ENCODE measurements around the gene PATJ. TPM values are rescaled to one million over a fixed set of nuclear protein-coding genes. Genes with fewer than 3 reads are reported as not detected.
A peak's percentile ranks its signal among the peaks of the same experiment; 100 is the strongest.
"Not testable (repeated sequence)": the region's sequence is repeated elsewhere in the genome, so short reads cannot be mapped to it uniquely, and the experiment has no call there.

PATJ gene
- total RNA-seq, 1 donor from 2014 or later: 46.2 TPM

DNA sequence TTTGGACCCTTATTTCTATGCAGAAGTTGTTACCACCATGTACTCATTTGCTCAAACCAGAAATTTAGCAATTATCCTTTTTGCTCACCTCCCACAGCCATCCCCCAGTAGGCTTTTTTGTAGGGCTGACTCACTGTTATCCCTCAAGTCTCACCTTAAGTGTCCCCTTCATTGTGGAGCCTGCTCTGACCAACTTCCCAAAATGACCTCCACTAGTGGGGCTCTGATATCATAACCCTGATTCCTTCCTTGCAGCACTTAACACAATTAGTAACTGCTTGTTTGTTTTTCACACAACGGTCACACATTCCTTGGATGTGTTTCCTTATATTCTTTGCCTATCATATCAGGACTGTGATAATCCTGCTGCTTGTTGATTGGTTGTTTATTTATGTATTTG, 76.7 kb downstream of the PATJ start:
- no peak for DNase-seq

DNA sequence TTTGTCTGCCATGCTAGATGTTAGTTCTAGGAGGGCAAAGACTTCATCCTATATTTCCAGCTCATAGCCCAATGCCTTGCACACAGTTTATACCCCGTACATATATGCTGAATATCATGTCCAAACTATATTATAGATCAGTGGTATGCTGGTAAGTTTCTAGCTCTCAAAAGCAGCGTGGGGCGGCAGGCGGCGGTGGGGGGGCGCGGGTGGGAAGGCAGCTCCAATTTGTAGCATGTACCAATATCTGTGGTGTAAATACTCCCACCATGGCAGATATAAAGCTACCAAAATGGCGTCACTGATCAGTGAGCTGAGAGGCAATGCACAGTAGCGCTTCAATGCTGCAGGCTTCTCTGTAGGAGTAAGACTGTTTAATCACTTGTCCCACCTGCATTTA, 77.1 kb downstream of the PATJ start:
- no peak for DNase-seq

DNA sequence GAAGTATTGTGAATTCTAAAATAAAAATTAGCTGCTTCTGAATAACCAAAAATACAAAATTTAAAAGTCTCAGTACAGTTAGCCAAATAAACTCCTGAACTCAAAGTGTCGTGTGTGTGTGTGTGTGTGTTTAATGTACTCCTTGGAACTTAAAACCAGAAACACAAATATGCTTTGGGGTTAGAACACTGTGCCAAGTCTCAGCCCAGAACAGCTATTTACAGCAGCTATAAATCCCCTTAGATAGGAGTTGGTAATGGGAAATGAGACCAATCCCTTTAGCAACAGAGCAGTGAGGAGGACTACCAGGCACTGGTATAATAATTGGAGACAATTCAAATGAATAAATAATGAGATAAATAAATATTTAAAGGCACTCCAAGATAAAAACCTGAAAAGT, 83.1 kb downstream of the PATJ start:
- DNase-seq: peak; percentile 32

DNA sequence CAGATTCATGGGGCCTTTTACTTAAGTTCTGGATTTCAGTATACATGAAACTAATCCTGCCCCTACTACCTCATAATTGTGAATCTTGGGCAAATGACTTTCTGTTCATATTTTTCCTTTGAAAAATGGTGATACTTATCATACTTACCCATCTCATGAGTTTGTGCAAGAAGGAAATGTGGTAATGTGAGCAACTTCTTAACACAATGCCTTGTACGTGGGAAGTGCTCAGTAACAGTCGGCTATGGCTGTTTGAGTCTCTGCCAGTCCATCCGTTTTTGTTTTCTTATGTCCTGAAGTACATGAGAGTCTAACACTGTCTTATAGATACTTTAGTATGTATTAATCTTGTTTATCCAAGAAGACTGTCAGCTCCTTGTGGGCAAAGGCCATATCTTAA, 86.5 kb downstream of the PATJ start:
- DNase-seq: no peak

DNA sequence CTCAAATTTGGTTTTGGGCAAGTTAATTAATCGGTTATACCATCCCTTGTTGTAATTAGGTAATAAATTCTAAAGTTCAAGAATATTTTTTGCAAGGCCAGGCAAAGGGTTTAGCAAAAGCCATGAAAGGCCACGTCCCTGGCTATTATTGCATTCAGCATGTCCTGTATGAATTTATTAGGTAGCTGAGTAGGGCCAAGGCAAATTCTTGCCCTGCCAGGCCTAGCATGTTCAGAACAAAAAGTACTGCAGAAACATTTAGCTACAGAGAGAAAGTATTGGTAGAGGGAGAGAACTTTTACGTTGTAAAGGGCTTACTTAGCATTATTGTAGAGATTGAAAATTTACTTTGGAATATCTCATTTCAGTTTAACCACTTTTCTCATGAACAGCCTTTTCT, 94.4 kb downstream of the PATJ start:
- no peak for DNase-seq

DNA sequence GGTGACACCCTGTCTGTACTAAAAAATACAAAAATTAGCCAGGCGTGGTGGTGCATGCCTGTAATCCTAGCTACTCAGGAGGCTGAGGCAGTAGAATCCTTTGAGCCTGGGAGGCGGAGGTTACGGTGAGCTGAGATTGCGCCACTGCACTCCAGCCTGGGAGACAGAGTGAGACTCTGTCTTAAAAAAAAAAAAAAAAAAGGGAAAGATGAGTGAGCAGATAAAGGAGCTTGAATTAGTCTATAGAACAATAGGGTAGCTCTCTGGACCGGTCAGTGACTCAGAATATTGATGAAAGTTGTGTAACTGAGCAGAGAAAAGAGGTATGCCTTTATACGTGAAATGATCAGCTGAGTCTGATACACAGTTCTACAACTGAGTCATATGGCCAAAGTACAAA, 95.3 kb downstream of the PATJ start:
- not testable (repeated sequence) for DNase-seq

DNA sequence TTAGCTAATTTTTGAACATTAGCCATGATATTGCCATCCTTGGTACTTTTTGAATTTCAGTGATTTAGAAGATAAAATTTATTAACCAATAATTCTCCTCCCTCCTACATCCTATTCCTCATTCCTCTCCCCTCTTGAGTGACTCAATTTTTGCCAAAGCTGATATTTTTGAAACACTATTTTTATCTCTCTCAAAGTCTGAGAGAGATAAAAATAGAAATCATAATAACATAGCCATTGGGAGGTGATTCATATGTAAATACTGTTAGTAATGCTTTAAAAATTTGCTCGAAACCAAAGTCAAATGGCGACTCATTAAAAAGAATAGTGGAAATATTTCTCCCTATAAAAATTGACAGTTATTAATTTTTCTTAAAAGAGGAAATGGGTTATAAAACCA, 97.4 kb downstream of the PATJ start:
- DNase-seq: no peak

DNA sequence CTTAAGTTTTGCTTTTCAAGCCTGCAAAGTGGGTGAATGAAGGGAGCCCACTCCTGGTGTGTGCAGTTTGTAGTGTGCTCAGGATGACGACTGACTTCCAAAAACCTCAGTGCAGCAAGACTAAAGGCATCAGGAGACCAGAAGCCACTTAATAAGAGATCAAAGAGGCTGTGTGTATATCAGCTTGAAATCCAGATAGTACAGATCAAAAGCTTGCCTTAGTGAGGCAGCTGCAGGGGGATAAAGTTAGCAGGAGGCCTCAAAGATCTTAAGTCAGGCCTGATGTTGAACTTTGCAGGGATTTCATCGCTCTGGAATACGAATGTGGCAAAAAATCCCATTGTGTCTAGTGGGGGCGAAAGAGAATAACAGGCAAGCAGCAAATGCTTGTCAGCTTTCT, 99.8 kb downstream of the PATJ start:
- peak; percentile 35 for DNase-seq

DNA sequence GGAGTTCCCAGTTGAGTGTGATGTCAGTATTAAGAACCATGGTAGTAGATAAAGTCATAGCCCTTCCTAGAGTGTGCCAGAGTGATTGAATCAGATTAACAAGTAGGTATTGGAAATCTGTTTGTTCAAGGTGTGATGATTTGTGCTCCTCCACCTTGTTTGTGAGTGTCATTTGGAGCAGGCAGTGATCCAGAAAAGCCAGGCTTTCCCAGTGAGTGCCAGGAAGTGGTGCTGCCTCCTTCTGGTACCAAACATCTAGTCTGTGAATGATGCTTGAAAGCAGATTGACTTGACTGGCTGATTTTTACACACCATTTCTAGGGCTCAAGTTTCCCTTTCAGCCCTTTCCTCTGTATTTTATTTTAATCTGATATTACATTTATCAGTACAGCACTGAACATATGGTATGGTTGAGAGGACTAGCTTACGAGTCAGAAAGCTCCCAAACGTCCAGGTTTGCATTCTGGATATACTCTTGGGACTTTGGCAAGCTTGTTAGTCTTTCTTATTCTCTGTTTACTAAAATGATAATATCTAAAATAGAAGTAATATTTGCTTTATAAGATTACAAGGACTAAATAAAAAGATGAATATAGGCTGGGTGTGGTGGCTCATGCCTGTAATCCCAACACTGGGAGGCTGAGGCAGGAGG, 100.7 kb downstream of the PATJ start:
- no peak for DNase-seq

DNA sequence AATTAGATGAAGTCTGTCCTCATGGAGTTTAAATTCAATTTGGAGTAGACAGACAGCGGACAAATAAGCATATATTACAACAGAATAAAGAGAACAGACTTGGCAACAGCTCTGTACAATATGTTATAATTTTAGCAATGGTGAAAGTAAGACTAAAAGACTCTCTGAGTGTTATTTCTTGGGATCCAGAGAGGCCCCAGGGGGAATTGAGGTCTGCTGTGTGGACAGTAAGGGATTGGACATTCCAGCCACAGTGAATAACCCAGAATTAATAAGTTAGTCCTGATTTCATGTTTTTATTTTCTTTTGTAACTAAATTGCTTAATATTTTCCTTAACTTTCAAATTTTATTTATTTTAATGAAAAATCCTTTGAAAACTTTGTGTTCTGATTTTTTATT, 101.7 kb downstream of the PATJ start:
- DNase-seq: no peak

DNA sequence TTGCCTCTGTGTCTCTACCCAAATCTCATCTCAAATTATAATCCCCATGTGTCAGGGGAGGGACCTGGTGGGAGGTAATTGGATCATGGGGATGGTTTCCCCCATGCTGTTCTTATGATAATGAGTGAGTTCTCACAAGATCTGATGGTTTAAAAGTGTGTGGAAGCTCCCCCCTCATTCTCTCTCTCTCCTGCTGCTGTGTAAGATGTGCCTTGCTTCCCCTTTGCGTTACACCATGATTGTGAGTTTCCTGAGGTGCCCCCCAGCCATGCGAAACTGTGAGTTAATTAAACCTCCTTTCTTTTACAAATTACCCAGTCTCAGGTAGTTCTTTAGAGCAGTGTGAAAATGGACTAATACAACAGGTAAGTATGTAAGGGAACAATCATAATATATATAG, 102.4 kb downstream of the PATJ start:
- DNase-seq: not testable (repeated sequence)

DNA sequence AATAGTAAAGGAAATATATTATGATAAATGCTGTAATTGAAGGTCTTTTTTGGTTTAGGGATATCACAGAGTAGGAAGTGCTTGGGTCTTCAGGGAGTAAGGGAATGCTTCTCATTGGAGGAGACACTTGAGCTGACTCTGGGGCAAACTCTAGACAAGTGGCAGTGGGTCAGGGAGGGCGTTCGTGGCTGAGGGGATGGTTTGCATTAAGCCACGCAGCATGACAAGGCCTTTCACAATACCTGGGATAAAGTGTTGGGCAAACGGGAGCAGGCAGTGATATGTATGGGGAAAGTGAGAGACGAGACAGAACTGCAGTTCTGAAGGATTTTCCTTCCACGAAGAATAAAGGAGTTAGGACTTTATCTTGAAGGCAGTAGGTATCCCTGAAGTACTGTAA, 109.0 kb downstream of the PATJ start:
- DNase-seq: no peak

DNA sequence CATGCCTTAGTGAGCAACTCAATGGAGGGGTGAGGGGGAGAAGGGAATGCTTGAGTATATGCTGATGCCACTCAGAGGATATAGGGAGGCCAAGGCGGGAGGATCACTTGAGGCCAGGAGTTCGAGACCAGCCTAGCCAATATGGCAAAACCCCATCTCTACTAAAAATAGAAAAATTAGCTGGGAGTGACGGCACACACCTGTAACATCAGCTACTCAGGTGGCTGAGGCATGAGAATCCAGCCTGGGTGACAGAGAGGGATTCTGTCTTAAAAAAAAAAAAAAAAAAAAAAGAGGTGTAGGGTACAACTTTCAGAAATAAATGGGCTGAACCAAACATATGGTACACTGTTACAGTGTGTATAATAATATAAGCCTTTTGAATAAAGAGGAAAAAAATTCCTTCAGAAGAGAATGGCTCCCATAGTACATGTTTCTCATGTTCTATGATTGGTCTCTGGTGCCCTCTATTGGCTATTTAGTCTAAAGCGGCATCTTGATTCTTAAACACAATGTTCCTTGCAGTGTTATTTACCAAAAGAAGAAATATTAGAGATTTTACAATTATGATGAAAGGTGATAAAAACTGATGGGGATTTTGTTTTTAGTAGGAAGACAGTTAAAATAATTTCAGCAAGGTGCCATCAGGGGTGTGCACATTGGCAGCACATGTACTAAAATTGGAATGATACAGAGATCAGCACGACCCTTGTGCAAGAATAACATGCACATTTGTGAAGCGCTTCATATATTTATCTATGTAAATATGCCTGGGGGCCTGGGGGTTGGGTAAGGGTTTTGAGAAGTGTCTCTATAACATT, 109.8 kb downstream of the PATJ start:
- peak; percentile 91 for DNase-seq

DNA sequence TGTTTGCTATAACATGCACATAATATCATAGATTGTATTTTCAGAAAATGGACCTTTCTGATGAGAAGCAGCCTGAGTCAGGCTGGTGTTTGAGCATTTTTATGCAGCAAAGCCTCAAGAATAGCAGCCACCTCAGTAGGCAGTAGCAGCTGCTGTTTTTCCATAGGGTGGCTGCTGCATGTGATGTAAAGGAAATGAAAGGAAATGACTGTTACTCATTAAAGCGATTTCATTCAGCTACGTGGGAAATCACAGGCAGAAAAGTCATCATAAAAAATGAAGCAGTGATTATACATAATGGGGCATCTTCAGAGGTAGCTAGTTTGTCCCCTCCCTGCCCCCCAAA, 110.4 kb downstream of the PATJ start:
- no peak for DNase-seq

DNA sequence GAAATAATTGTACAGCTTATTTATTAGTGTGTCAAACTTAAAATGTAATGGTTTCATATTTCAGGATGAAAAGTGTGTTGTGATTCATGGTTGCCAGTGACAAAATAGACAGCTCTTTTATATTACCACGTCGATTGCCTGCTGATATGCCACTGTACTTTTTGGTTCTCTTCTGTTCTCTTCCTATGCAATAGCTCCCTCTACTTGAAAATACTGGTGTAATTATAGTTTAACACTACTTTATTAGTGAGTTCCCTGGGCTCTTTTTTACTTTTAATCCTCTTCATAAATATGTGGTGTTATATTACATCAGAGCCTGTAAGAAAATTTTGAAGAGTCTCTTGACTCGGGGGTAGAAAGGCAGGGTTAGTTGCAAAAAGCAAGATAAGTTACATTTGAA, 111.3 kb downstream of the PATJ start:
- DNase-seq: peak; percentile 70

DNA sequence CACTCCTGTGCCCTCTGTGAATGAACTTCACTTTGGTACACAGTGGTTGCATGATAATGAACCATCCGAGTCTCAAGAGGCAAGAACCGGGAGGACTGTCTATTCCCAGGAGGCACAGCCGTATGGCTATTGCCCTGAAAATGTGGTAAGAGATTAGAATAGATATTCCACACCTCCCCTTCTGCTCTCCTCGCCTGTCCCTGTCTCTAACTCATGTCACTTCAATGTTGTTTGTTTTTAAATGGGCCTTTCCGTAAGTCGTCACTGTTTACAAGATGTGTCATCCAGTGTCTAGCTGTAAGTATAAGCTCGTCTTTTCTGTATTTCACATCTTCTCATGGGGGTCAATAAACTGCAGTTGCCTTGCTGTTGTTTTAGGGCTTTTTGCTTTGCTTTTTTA, 122.2 kb downstream of the PATJ start:
- no peak for DNase-seq

DNA sequence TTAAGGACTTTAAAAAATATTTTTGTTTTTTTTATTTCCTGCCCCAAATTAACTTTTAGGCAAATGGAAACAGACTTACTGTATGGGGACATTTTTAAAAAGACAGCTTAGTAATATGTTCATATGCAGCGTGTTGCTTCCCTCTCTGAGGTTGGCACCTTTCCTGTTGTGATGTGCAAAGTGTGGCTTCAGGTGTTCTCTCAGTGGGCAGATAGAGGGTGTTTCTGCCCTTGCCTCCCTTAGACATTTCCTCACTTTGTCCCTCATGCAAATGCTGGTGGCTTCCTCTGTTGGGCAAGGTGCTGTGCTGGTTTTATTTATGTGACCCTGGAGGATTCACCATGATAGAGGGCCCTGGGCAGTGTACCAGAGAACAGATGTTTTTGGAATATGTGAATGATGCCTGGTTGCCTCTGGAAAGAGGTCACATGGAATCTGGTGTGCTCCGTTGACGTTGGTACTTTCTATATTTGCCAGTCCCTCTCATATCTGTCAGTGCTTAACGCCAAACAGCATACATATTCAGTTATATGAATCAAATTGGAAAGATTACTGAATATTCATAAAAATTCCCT, 123.5 kb downstream of the PATJ start:
- DNase-seq: no peak

DNA sequence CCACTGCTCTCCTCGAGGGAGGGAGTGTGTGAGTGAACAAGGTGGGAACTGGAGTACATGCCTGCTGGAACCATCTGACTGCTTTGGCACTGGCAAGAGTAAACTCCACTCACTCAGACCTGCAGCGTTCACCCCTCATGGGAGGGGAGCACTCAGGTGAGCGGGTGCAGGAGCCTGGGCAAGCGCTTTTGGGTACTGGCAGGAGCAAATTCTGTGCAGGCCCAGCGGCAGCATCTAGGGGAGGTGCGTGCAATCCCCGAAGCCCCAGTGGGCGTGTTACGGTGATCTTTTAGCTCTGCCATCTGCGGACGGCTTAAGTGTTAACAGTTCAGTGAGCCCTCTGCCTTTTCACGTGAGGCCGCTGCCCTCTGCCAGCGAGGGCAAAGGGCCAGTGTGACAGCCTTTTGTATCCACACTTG, 127.4 kb downstream of the PATJ start:
- DNase-seq: no peak

DNA sequence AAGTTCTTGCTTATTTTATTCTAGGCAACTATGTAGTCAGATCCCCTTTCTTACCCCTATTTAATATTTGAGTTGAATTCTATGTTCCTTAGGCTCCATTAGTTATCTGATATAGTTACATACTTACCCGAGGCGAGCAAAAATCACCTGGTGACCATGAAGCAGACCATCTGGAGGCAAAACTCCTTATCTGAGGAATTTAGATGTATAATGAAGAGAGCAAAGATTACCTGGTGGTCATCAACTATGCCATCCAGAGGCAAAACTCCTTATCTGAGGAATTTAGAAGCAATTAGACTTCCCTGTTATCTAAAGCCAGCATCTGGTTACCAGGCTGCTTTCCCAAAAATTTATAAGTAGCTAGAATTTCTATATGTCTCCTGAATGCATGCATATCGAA, 129.9 kb downstream of the PATJ start:
- no peak for DNase-seq

DNA sequence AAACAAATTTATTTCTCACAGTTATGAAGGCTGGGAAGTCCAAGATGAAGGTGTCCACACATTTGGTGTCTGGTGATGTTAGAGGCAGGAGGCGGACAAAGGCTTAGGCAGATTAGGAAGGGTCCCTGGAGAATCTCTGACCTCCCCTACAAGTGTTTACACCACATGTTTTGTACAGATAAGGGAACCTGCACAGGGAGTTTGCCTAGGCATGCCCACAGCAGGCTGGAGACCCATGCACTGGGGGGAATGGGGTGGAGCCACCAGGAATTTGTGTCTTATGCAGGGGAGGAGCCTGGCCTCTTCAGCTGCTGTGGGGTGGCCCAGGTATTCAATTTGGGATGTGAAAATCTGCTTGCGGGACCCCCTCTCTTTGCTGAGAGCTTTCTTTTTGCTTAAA, 131.3 kb downstream of the PATJ start:
- no peak for DNase-seq

DNA sequence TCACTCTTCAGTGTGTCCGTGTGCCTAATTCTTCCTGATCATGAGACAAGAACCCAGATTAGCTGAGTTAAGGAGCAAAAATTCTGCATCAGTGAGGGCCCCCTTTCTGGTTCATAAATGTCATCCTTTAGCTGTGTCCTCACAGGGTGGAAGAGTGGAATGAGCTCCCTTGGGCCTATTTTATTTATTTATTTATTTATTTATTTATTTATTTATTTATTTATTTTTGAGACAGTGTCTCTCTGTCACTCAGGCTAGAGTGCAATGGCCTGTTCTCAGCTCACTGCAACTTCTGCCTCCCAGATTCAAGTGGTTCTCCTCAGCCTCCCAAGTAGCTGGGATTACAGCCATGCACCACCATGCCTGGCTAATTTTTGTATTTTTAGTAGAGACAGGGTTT, 131.7 kb downstream of the PATJ start:
- DNase-seq: no peak

DNA sequence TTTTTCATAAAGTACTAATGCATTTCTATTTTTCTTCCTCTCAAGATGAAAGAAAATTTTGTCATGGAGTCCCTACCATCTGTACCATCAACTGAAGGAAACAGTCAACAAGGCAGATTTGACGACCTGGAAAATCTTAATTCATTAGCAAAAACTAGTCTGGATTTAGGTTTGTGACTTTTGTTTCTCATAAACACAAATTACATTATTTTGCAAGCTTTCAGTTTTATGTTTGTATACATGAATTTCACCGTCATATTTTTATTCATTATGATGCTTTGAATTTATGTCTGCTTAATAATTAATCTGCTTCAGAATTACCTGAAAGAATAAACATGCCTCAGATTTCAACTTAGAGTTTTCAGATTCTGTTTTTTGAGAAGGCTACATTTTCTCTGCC, 132.9 kb downstream of the PATJ start:
- DNase-seq: no peak

DNA sequence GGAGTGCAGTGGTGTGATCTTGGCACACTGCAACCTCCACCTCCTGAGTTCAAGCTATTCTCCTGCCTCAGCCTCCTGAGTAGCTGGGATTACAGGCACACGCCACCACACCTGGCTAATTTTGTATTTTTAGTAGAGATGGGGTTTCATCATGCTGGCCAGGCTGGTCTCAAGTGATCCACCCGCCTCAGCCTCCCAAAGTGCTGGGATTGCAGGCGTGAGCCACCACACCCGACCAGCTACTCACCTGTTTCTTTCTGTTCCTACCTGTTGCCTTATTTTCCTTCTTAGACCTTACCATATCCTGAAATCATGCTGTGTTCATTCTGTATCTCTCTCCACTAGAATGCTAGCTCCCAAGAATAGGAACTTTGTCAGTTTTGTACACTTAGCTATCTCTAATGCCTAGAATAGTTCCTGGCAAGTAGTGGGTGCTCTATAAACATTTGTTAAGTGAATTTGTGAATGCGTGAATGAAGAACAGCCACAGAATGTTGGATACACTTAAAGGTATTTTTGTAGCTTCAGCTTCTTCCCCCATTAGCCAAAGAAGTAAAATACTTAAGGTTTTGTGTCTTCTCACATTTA, 137.7 kb downstream of the PATJ start:
- DNase-seq: not testable (repeated sequence)

Measured in tongue (tissue), 2 donors.